Measurements from ENCODE around the gene TTC33.

Gene TTC33

DNA sequence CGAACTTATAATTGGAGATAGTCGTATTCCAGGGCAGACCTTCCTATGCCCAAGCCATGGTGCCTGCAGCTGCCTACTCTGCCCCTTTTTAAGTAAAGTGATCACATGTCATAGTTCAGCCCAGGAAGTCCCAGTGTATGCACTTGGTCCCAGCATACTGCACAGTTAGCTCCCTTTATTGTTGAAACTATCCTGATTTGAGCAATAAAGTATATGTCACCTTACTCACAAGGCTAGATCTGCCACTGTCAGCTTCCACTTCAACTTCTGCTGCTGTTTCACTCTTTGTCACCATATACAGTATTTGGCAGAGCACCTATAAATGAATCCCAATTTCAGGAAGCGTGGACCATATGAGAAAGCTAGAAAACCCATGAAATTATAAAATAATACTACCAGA lies 179.8 kb downstream of the TTC33 start:
- no peak overlapping the region for H3K4me2 ChIP-seq (ENCODE audit: low read depth, low read length, poor library complexity, severe bottlenecking)
- no peaks in the 10 kb centered on the region for H3K27me3 ChIP-seq (ENCODE audit: low read length)
- no peaks in the 10 kb centered on the region for H3F3A ChIP-seq (ENCODE audit: insufficient read depth)
- H2AFZ ChIP-seq (ENCODE audit: low read depth, low read length, severe bottlenecking) = no peak overlapping the region
- no peaks in the 10 kb centered on the region for H3K36me3 ChIP-seq (ENCODE audit: low read length)
- no peaks in the 10 kb centered on the region for H4K20me1 ChIP-seq (ENCODE audit: low read depth, low read length)
- no peak overlapping the region for H3K27ac ChIP-seq (ENCODE audit: low read depth, low read length)
- H3K9me2 ChIP-seq (replicated peaks; ENCODE audit: insufficient read depth, low read length) = no peaks in the 10 kb centered on the region
- H3K4me3 ChIP-seq (ENCODE audit: insufficient read depth, low read length, poor library complexity, severe bottlenecking) = no peak overlapping the region
- H3K79me2 ChIP-seq (ENCODE audit: insufficient read depth, low read length) = no peaks in the 10 kb centered on the region
- H3K9me3 ChIP-seq (ENCODE audit: insufficient read depth, low read length) = no peaks in the 10 kb centered on the region
- H3K9ac ChIP-seq (ENCODE audit: low read length) = no peak overlapping the region
- no peak for TF ChIP-seq EZH2phosphoT487 (conservative IDR thresholded peaks at IDR 0.05; ENCODE audit: low read length)
- TF ChIP-seq, protein P1, sequence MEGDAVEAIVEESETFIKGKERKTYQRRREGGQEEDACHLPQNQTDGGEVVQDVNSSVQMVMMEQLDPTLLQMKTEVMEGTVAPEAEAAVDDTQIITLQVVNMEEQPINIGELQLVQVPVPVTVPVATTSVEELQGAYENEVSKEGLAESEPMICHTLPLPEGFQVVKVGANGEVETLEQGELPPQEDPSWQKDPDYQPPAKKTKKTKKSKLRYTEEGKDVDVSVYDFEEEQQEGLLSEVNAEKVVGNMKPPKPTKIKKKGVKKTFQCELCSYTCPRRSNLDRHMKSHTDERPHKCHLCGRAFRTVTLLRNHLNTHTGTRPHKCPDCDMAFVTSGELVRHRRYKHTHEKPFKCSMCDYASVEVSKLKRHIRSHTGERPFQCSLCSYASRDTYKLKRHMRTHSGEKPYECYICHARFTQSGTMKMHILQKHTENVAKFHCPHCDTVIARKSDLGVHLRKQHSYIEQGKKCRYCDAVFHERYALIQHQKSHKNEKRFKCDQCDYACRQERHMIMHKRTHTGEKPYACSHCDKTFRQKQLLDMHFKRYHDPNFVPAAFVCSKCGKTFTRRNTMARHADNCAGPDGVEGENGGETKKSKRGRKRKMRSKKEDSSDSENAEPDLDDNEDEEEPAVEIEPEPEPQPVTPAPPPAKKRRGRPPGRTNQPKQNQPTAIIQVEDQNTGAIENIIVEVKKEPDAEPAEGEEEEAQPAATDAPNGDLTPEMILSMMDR (IDR thresholded peaks at IDR 0.05; ENCODE audit: insufficient read depth, low read length, poor library complexity, severe bottlenecking) = no peak

DNA sequence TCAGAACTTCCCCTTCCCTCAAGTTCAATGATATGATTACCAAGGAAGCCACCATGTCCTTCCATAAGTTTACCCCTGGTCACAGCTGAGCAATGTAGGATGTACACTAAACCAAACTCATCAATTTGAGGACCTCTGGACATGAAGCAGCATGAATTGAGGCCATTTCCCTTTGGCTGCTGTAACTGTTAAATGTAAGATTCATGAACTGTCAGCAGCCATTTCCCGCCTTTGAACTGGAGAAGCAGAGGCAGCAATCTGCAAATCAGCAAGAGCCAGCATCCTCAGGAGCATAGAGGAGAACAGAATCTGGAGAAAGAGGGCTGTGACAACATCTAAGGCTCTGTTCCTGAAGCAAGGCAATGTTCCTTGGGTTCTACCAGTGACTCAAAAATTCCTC lies 180.3 kb downstream of the TTC33 start:
- no peaks in the 10 kb centered on the region for H3K36me3 ChIP-seq (ENCODE audit: low read length)
- H3K79me2 ChIP-seq (ENCODE audit: insufficient read depth, low read length) = no peaks in the 10 kb centered on the region
- no peak overlapping the region for H3K4me2 ChIP-seq (ENCODE audit: low read depth, low read length, poor library complexity, severe bottlenecking)
- no peaks in the 10 kb centered on the region for H4K20me1 ChIP-seq (ENCODE audit: low read depth, low read length)
- H3K27ac ChIP-seq (ENCODE audit: low read depth, low read length) = no peak overlapping the region
- H3F3A ChIP-seq (ENCODE audit: insufficient read depth) = no peaks in the 10 kb centered on the region
- no peaks in the 10 kb centered on the region for H3K9me2 ChIP-seq (replicated peaks; ENCODE audit: insufficient read depth, low read length)
- H3K27me3 ChIP-seq (ENCODE audit: low read length) = no peaks in the 10 kb centered on the region
- H3K9me3 ChIP-seq (ENCODE audit: insufficient read depth, low read length) = no peaks in the 10 kb centered on the region
- H3K9ac ChIP-seq (ENCODE audit: low read length) = no peak overlapping the region
- no peak overlapping the region for H3K4me3 ChIP-seq (ENCODE audit: insufficient read depth, low read length, poor library complexity, severe bottlenecking)
- TF ChIP-seq, protein P1 (IDR thresholded peaks at IDR 0.05; ENCODE audit: insufficient read depth, low read length, poor library complexity, severe bottlenecking) = no peak
- TF ChIP-seq EZH2phosphoT487 (conservative IDR thresholded peaks at IDR 0.05; ENCODE audit: low read length) = no peak
- no peak overlapping the region for H2AFZ ChIP-seq (ENCODE audit: low read depth, low read length, severe bottlenecking)

DNA sequence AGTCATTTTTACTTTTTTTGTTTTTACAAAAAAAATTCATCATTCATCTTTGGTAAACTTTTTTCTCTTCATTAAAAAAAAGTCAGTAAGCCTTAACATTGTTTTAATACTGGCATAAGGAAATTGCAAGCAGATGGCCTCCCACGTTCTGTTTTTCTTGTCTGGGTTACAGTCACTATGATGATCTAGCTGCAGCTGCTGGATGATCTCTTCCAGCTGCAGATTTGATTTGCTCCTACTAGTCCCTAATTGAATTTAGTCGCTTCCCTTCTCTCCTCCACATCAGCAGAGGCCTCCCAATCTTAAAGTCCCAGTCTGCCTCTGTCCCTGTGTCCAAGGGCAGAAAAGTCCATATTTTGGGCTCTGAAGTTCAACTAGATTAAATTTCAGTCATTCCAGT lies 182.8 kb downstream of the TTC33 start:
- H3K79me2 ChIP-seq (ENCODE audit: insufficient read depth, low read length) = no peaks in the 10 kb centered on the region
- no peak overlapping the region for H3K9ac ChIP-seq (ENCODE audit: low read length)
- H3K27ac ChIP-seq (ENCODE audit: low read depth, low read length) = no peak overlapping the region
- no peaks in the 10 kb centered on the region for H4K20me1 ChIP-seq (ENCODE audit: low read depth, low read length)
- H3K4me3 ChIP-seq (ENCODE audit: insufficient read depth, low read length, poor library complexity, severe bottlenecking) = no peak overlapping the region
- no peaks in the 10 kb centered on the region for H3K9me2 ChIP-seq (replicated peaks; ENCODE audit: insufficient read depth, low read length)
- no peak overlapping the region for H3K4me2 ChIP-seq (ENCODE audit: low read depth, low read length, poor library complexity, severe bottlenecking)
- no peaks in the 10 kb centered on the region for H3K27me3 ChIP-seq (ENCODE audit: low read length)
- H2AFZ ChIP-seq (ENCODE audit: low read depth, low read length, severe bottlenecking) = no peak overlapping the region
- no peaks in the 10 kb centered on the region for H3K9me3 ChIP-seq (ENCODE audit: insufficient read depth, low read length)
- no peaks in the 10 kb centered on the region for H3F3A ChIP-seq (ENCODE audit: insufficient read depth)
- no peaks in the 10 kb centered on the region for H3K36me3 ChIP-seq (ENCODE audit: low read length)
- no peak for TF ChIP-seq EZH2phosphoT487 (conservative IDR thresholded peaks at IDR 0.05; ENCODE audit: low read length)
- TF ChIP-seq, protein P1 (IDR thresholded peaks at IDR 0.05; ENCODE audit: insufficient read depth, low read length, poor library complexity, severe bottlenecking) = no peak

Data from SU-DHL-6 (cell line).